ENCODE data around the gene GNAI1.

- TF ChIP-seq CTCF (IDR thresholded peaks at IDR 0.05) (no peak), EZH2 (IDR thresholded peaks at IDR 0.05; ENCODE audit: borderline replicate concordance, insufficient read depth, low read depth, low read length, poor library complexity, severe bottlenecking) (no peak)
These were observed 49.5 kb downstream of the GNAI1 start for GRCh38 chr7:80183900-80184685.

Measured in B cell (primary cell).